Uterus (tissue), 2 donors: ENCODE measurements around the gene DHX30.

ENCODE experiments used
- POLR2A ChIP-seq, 2 donors: fragments of 450-650 bp; IDR thresholded peaks; one replicate each; pipeline ENCODE4 v1.6.1; 2016; ENCODE audit warnings: antibody characterized with exemption in 2 of 2, mild to moderate bottlenecking in 1 of 2, moderate library complexity in 1 of 2
- TF ChIP-seq, protein P1 (sequence below), 4 experiments: fragments of 200-600 bp in 2 of 4; fragments of 450-650 bp in 2 of 4; sonication (generic) in 2 of 4; IDR thresholded peaks; one replicate each; pipeline ENCODE4 v1.5.1; 2016 to 2019; ENCODE audit warnings: antibody characterized with exemption in 4 of 4, mild to moderate bottlenecking in 2 of 4, moderate library complexity in 1 of 4

DNA sequence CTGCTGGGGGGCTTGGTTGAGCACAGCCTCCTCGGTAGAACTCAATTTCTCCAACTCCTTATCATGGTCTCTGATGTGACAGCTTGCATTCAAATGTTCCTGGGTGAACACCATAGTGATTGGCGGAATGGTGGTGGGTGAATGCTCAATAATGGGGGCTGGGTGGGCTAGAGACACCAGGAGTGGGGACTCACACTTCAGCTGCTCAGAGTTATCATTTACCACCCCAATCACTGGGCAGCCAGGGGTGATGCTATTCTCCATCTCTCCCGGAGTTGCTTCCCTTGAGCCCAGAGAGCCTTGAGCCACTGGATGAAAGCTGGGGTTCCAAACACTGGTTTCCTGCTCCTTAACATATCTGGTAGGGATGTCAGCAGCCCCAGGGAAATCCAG lies 88.7 kb downstream of the DHX30 start:
- TF ChIP-seq, protein P1, sequence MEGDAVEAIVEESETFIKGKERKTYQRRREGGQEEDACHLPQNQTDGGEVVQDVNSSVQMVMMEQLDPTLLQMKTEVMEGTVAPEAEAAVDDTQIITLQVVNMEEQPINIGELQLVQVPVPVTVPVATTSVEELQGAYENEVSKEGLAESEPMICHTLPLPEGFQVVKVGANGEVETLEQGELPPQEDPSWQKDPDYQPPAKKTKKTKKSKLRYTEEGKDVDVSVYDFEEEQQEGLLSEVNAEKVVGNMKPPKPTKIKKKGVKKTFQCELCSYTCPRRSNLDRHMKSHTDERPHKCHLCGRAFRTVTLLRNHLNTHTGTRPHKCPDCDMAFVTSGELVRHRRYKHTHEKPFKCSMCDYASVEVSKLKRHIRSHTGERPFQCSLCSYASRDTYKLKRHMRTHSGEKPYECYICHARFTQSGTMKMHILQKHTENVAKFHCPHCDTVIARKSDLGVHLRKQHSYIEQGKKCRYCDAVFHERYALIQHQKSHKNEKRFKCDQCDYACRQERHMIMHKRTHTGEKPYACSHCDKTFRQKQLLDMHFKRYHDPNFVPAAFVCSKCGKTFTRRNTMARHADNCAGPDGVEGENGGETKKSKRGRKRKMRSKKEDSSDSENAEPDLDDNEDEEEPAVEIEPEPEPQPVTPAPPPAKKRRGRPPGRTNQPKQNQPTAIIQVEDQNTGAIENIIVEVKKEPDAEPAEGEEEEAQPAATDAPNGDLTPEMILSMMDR (IDR thresholded peaks at IDR 0.05), result no peak
- no peak for TF ChIP-seq POLR2A (IDR thresholded peaks at IDR 0.05)
